Esophagus (tissue), 2 donors: ENCODE measurements around the gene APOBEC3C. TPM values are rescaled to one million over a fixed set of nuclear protein-coding genes. Genes with fewer than 3 reads are reported as not detected.
A peak's percentile ranks its signal among the peaks of the same experiment; 100 is the strongest.
"Not testable (repeated sequence)": the region's sequence is repeated elsewhere in the genome, so short reads cannot be mapped to it uniquely, and the experiment has no call there.

Experiments
- H3K27ac ChIP-seq, 2 donors: one replicate each; pipeline ENCODE4 v1.5.1; 2013; ENCODE audit warnings: low read depth in 2 of 2, mild to moderate bottlenecking in 2 of 2, inconsistent platforms in 1 of 2, low read length in 1 of 2, moderate library complexity in 1 of 2
- H3K27me3 ChIP-seq, 2 donors: one replicate each; pipeline ENCODE4 v1.6.1; 2013; ENCODE audit warnings: low read length in 2 of 2, control low read depth in 1 of 2, mild to moderate bottlenecking in 1 of 2; ENCODE audit not compliant: insufficient read depth in 2 of 2, control insufficient read depth in 1 of 2
- H3K36me3 ChIP-seq, 2 donors: one replicate each; pipeline ENCODE4 v1.6.1; 2013; ENCODE audit warnings: low read length in 1 of 2; ENCODE audit not compliant: control insufficient read depth in 2 of 2, insufficient read depth in 2 of 2
- H3K4me1 ChIP-seq, 2 donors: one replicate each; pipeline ENCODE4 v1.6.1; 2013; ENCODE audit warnings: low read length in 1 of 2; ENCODE audit not compliant: control insufficient read depth in 2 of 2, insufficient read depth in 2 of 2
- H3K4me3 ChIP-seq, 2 donors: one replicate each; pipeline ENCODE4 v1.5.1; 2013; ENCODE audit warnings: low read length in 2 of 2, mild to moderate bottlenecking in 2 of 2, low read depth in 1 of 2, moderate library complexity in 1 of 2
- H3K9me3 ChIP-seq, 2 donors: one replicate each; pipeline ENCODE4 v1.6.1; 2013; ENCODE audit warnings: mild to moderate bottlenecking in 2 of 2, low read depth in 1 of 2, low read length in 1 of 2, moderate library complexity in 1 of 2; ENCODE audit not compliant: control insufficient read depth in 2 of 2, insufficient read depth in 1 of 2
- WGBS, 2 donors: extraction: QIAGEN DNeasy Blood & Tissue Kit; methylation state at CpG; one replicate each; pipeline ENCODE4 v1.1.7; 2013; 5-methylcytosine and 5-hydroxymethylcytosine counted together
- polyA plus RNA-seq, 2 donors: library from polyadenylated mRNA; stranded (reverse); fragments of 200-250 nt; gene quantifications; one replicate each; pipeline ENCODE4 v1.2.3, GENCODE V29; 2013
- donor health status: healthy with polysubstance abuse.
- donor health status: Bipolar disorder and iron deficiency.

APOBEC3C gene
- polyA plus RNA-seq, 2 donors, result 16.2 to 20.1 TPM

GRCh38 chr22:38981992-38982927 is 31.8 kb upstream of the APOBEC3C start, which contains the start of gene APOBEC3B:
APOBEC3B (plus strand) TSS chr22:38982347; CDS start chr22:38982454, 107 bp downstream.
- Histone ChIP-seq H3K4me3 (peak within 1 kb of the TSS; percentile 16 to 31), H3K4me1 (peaks cover 2 to 3% of the 10 kb centered on the region in 2 donors), H3K27me3 (no peaks in the 10 kb centered on the region), H3K9me3 (no peaks in the 10 kb centered on the region), H3K36me3 (no peaks in the 10 kb centered on the region), H3K27ac (peak within 1 kb of the TSS; percentile 63 to 82)
- 11 to 13% methylated on average over 15 to 16 of the region's 16 CpGs for WGBS, 2 donors

GRCh38 chr22:38984224-38984623 is 29.8 kb upstream of the APOBEC3C start:
- H3K4me3 ChIP-seq, result no peak overlapping the region
- H3K9me3 ChIP-seq, result no peaks in the 10 kb centered on the region
- peak overlapping the region; percentile 73 to 80 for H3K27ac ChIP-seq
- H3K36me3 ChIP-seq, result no peaks in the 10 kb centered on the region
- no peaks in the 10 kb centered on the region for H3K27me3 ChIP-seq
- 85% methylated on average over 2 of the region's 2 CpGs for WGBS, 2 donors
- peaks cover 2 to 3% of the 10 kb centered on the region in 2 donors for H3K4me1 ChIP-seq

GRCh38 chr22:38984784-38985757 is 29.0 kb upstream of the APOBEC3C start:
- H3K27me3 ChIP-seq, result not testable (repeated sequence)
- 33 to 37% methylated on average over 8 to 9 of the region's 9 CpGs for WGBS, 2 donors

GRCh38 chr22:38986629-38987028 is 27.4 kb upstream of the APOBEC3C start:
- WGBS, 2 donors, result 95 to 96% methylated on average over 3 of the region's 3 CpGs

More at GRCh38 chr22:38984784-38985757, 29.0 kb upstream of the APOBEC3C start:
- H3K4me1 ChIP-seq, H3K4me3 ChIP-seq, H3K9me3 ChIP-seq, H3K36me3 ChIP-seq: not testable (repeated sequence)
- H3K27ac ChIP-seq, result peak overlapping the region; percentile 73 to 80

GRCh38 chr22:38987171-38987895 is 26.7 kb upstream of the APOBEC3C start:
- Histone ChIP-seq H3K4me1 (peaks cover 2% of the 10 kb centered on the region in 2 donors), H3K9me3 (no peaks in the 10 kb centered on the region), H3K27ac (no peak overlapping the region), H3K27me3 (no peaks in the 10 kb centered on the region), H3K36me3 (no peaks in the 10 kb centered on the region), H3K4me3 (no peak overlapping the region)
- WGBS, 2 donors, result 80 to 84% methylated on average over 8 of the region's 8 CpGs

More at GRCh38 chr22:38986629-38987028, 27.4 kb upstream of the APOBEC3C start:
- no peak overlapping the region for H3K27ac ChIP-seq
- H3K4me3 ChIP-seq, result no peak overlapping the region
- H3K9me3 ChIP-seq, result no peaks in the 10 kb centered on the region
- H3K36me3 ChIP-seq, result no peaks in the 10 kb centered on the region
- H3K4me1 ChIP-seq, result peaks cover 2 to 3% of the 10 kb centered on the region in 2 donors
- H3K27me3 ChIP-seq, result no peaks in the 10 kb centered on the region

GRCh38 chr22:38989466-38989865 is 24.6 kb upstream of the APOBEC3C start:
- Histone ChIP-seq H3K36me3 (no peaks in the 10 kb centered on the region), H3K9me3 (no peaks in the 10 kb centered on the region), H3K4me3 (no peak overlapping the region), H3K27me3 (no peaks in the 10 kb centered on the region), H3K27ac (no peak overlapping the region), H3K4me1 (no peaks in the 10 kb centered on the region)
- 92 to 93% methylated on average over 6 of the region's 6 CpGs for WGBS, 2 donors

GRCh38 chr22:38992871-38993371 is 21.1 kb upstream of the APOBEC3C start:
- not testable (repeated sequence) for H3K9me3 ChIP-seq, H3K27ac ChIP-seq, H3K4me1 ChIP-seq, H3K36me3 ChIP-seq, H3K27me3 ChIP-seq, H3K4me3 ChIP-seq
- WGBS, 2 donors, result 25 to 29% methylated on average over 12 of the region's 12 CpGs

- Histone ChIP-seq H3K27me3 (no peaks in the 10 kb centered on the region), H3K9me3 (peaks cover 0 to 2% of the 10 kb centered on the region in 2 donors), H3K36me3 (no peaks in the 10 kb centered on the region), H3K4me3 (no peak overlapping the region), H3K27ac (no peak overlapping the region), H3K4me1 (no peaks in the 10 kb centered on the region)
- WGBS, 2 donors, result 73 to 80% methylated on average over 6 of the region's 6 CpGs
These were observed 18.0 kb upstream of the APOBEC3C start for GRCh38 chr22:38996105-38996504.
